B cell (primary cell): ENCODE data around the gene ZNF625.

Experiments
- CTCF ChIP-seq: fragments of 200-600 bp; IDR thresholded peaks from one replicate; pipeline ENCODE4 v1.8.0; 2022; ENCODE audit warnings: antibody characterized with exemption, mild to moderate bottlenecking
- EZH2 ChIP-seq: IDR thresholded peaks from 2 replicates; pipeline ENCODE4 v1.6.1; 2012; ENCODE audit warnings: borderline replicate concordance, low read depth, mild to moderate bottlenecking, moderate library complexity, low read length; ENCODE audit not compliant: insufficient read depth, poor library complexity, severe bottlenecking

- TF ChIP-seq CTCF (no peak), EZH2 (no peak)
Observed at GRCh38 chr19:12133069-12133468, 23.5 kb downstream of the ZNF625 start.
